IPS DF 6.9 (cell line): ENCODE results near the gene GALNT4.

ENCODE experiments used
- DNase-seq: peaks from one replicate; pipeline ENCODE4 v3.0.0-alpha.2; 2013; ENCODE audit warnings: low read depth, low spot score
- H3K27ac ChIP-seq: one replicate; pipeline ENCODE4 v1.5.1; 2013; ENCODE audit warnings: low read length, control low read depth
- H3K27me3 ChIP-seq: 2 replicates; pipeline ENCODE4 v1.6.1; 2013; ENCODE audit warnings: mild to moderate bottlenecking, low read length; ENCODE audit not compliant: control insufficient read depth, insufficient read depth
- H3K36me3 ChIP-seq: 2 replicates; pipeline ENCODE4 v1.6.1; 2013; ENCODE audit warnings: low read length; ENCODE audit not compliant: control insufficient read depth, insufficient read depth
- H3K4me1 ChIP-seq: 2 replicates; pipeline ENCODE4 v1.6.1; 2013; ENCODE audit warnings: low read length; ENCODE audit not compliant: control insufficient read depth, insufficient read depth
- H3K4me3 ChIP-seq: 2 replicates; pipeline ENCODE4 v1.5.1; 2013; ENCODE audit warnings: mild to moderate bottlenecking, low read length
- H3K9me3 ChIP-seq: 2 replicates; pipeline ENCODE4 v1.6.1; 2013; ENCODE audit warnings: low read length, inconsistent platforms; ENCODE audit not compliant: control insufficient read depth, insufficient read depth
- WGBS: extraction: QIAGEN DNeasy Blood & Tissue Kit; methylation state at CpG from one replicate; pipeline ENCODE4 v1.1.7; 2013; ENCODE audit warnings: mixed read lengths, missing lambda C conversion rate; ENCODE audit not compliant: insufficient read length, insufficient coverage; 5-methylcytosine and 5-hydroxymethylcytosine counted together

The GALNT4 gene

DNA sequence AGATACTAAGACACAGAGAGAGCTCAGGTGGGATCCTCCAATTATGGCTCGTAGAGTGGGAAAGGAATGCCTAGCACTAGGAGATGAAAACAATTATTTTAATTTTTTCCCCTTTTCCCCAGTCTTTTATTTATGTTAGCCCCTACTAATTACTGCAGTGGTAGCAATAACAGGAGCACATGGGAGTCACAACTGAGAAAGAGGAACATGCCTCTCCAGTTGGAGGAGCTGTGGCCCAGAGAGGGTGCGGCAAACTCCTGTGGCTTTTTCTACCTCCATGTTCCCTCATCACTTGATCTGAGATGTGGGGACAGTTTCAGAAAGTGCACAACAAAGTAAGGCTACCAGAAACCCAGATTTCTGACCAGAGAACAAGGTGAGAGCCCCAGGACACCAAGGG, 27.2 kb upstream of the GALNT4 start:
- Histone ChIP-seq H3K4me1 (no peaks in the 10 kb centered on the region), H3K27ac (no peak overlapping the region), H3K9me3 (no peaks in the 10 kb centered on the region), H3K36me3 (no peaks in the 10 kb centered on the region), H3K27me3 (no peaks in the 10 kb centered on the region), H3K4me3 (no peak overlapping the region)
- no CpG with 5 or more reads among the region's 2 CpGs for WGBS
- DNase-seq = no peak

- no CpG with 5 or more reads among the region's 4 CpGs for WGBS
- Histone ChIP-seq H3K27me3 (no peaks in the 10 kb centered on the region), H3K4me1 (no peaks in the 10 kb centered on the region), H3K9me3 (no peaks in the 10 kb centered on the region), H3K4me3 (no peak overlapping the region), H3K36me3 (no peaks in the 10 kb centered on the region), H3K27ac (no peak overlapping the region)
- DNase-seq = no peak
Measured at GRCh38 chr12:89547101-89547500, 22.5 kb upstream of the GALNT4 start.

GRCh38 chr12:89546151-89546550, 21.6 kb upstream of the GALNT4 start:
- no peak for DNase-seq
- no peaks in the 10 kb centered on the region for H3K27me3 ChIP-seq
- H3K36me3 ChIP-seq = no peaks in the 10 kb centered on the region
- H3K9me3 ChIP-seq = no peaks in the 10 kb centered on the region
- H3K27ac ChIP-seq = no peak overlapping the region
- no peak overlapping the region for H3K4me3 ChIP-seq
- no CpG with 5 or more reads among the region's 4 CpGs for WGBS
- no peaks in the 10 kb centered on the region for H3K4me1 ChIP-seq

DNA sequence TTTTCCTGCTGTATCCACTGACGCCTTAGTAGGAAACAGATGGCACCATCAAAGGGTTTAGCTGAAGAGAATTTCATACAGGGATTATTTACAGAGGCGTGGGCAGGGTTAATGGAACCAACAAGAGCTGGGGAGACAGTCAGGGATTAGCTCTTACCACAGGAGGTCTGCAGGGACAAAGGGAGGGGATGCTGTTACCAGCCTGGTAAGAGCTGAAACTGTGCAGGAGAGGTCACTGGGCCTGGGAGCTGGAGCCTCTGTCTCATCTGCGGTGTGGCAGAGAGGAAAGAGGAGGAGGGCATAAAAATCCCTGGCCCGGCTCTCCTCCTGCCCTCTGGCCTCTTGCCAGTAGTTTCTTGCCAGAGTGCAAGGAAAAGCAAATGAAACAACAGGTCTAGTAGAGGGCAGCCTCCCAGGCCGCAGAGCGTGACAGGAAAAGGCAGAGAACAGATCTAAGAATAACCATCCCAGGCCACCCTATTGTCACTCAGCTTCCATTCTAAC, 20.1 kb upstream of the GALNT4 start:
- Histone ChIP-seq H3K36me3 (no peaks in the 10 kb centered on the region), H3K27ac (no peak overlapping the region), H3K4me1 (no peaks in the 10 kb centered on the region), H3K9me3 (no peaks in the 10 kb centered on the region), H3K27me3 (no peaks in the 10 kb centered on the region), H3K4me3 (no peak overlapping the region)
- DNase-seq = no peak
- WGBS = no CpG with 5 or more reads among the region's 6 CpGs

- no CpG with 5 or more reads among the region's 1 CpG for WGBS
- H3K4me1 ChIP-seq = no peaks in the 10 kb centered on the region
- H3K27me3 ChIP-seq = no peaks in the 10 kb centered on the region
- no peaks in the 10 kb centered on the region for H3K36me3 ChIP-seq
- no peak overlapping the region for H3K27ac ChIP-seq
- no peak overlapping the region for H3K4me3 ChIP-seq
- no peaks in the 10 kb centered on the region for H3K9me3 ChIP-seq
- no peak for DNase-seq
Measured at GRCh38 chr12:89544022-89544421, 19.4 kb upstream of the GALNT4 start.

DNA sequence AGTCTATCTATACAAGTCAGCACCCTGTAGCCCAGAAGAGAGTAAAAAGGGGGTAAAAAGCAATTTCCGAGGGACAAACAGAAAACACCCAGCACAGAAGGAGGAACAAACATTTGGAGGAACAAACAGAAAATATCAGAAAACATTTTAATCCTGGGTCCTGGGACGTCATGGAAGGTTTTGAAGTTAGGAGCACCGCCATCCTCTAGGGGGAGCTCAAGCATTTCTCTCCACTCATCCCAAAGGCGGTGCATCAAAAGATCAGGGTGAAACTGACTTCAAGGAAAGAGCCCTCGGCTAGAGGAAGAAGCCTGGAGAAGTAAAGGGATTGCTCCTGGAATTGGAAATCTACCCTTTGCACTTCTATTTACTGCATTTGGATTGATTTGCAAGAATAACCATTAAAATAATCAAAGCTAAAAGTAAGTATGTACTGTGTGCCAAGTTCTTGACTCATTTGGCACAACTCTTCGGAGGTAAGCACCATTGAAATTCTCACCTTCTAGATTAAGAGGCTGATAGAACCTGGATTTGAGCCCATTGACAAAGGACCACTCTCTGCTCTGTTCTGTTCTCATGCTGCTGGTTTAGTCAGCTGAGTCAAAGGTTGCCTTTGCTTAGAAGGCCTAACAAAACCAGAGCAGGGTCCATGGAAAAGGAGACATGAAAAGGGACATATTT, 18.5 kb upstream of the GALNT4 start:
- Histone ChIP-seq H3K9me3 (no peaks in the 10 kb centered on the region), H3K4me1 (no peaks in the 10 kb centered on the region), H3K27me3 (no peaks in the 10 kb centered on the region), H3K36me3 (no peaks in the 10 kb centered on the region), H3K27ac (no peak overlapping the region), H3K4me3 (no peak overlapping the region)
- DNase-seq = peak; percentile 78
- no CpG with 5 or more reads among the region's 6 CpGs for WGBS

DNA sequence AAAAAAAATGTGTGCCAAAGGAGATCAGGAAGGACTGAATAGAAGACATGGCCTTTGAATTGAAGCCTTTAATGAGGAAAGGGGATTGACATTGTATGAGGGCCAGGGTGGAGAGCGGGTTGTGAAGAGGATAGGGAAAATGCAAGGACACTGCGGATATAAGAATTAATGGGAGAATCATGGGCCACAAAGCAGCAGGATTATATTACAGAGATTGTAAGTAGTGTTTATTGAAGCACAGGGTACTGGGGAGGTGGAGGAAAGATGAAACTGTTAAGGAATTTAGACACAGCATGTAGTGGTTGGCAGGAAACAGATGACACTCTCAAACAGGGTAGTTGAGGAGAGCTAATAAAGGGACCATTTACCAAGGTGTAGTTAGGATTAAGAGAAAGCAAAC, 17.6 kb upstream of the GALNT4 start:
- WGBS = 100% methylated on average over 1 of the region's 2 CpGs
- DNase-seq = no peak
- no peaks in the 10 kb centered on the region for H3K9me3 ChIP-seq
- no peak overlapping the region for H3K4me3 ChIP-seq
- no peak overlapping the region for H3K27ac ChIP-seq
- no peaks in the 10 kb centered on the region for H3K4me1 ChIP-seq
- H3K36me3 ChIP-seq = no peaks in the 10 kb centered on the region
- H3K27me3 ChIP-seq = no peaks in the 10 kb centered on the region

- Histone ChIP-seq H3K9me3 (no peaks in the 10 kb centered on the region), H3K27me3 (no peaks in the 10 kb centered on the region), H3K4me3 (no peak overlapping the region), H3K4me1 (no peaks in the 10 kb centered on the region), H3K36me3 (no peaks in the 10 kb centered on the region), H3K27ac (no peak overlapping the region)
- no peak for DNase-seq
- no CpG with 5 or more reads among the region's 3 CpGs for WGBS
Measured at GRCh38 chr12:89540586-89540985, 16.0 kb upstream of the GALNT4 start.

DNA sequence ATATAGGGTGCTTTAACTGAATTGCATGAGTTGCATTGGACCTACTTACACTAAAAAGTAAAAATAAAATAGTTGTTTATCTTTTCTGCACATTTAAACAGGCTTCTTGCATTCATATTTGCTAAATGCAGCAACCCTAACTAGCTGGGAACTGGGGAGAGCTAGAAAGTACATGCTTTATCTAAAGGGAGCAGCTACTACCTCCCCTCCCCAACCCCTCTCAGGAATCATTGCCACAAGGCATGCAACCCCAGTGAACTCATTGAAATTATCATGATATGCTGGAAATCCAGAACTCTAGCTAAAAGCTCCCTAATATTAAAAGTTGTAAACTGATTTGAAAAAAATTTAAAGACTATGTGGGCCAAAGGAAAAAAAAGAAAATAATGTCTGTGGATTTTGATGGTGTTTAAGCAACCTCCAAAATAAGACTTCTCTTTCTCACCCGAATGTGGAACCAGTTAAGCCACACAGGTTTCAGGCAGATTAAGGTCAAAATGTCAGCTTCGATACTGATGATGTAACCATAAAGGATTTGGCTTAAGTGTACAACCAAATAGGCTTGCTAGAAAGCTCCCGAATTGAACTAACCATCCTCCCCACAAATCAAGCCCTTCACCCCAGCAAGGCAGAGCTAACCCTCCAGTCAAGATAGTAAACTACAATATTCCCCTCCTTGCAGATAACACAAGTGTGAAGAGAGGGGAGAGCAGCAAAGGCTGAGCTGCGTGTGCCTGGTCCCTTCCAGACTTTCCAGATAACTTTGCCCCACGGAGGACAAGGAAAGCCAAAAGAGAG, 15.0 kb upstream of the GALNT4 start:
- H3K9me3 ChIP-seq = no peaks in the 10 kb centered on the region
- no peak overlapping the region for H3K27ac ChIP-seq
- WGBS = no CpG with 5 or more reads among the region's 5 CpGs
- no peak overlapping the region for H3K4me3 ChIP-seq
- no peak for DNase-seq
- H3K27me3 ChIP-seq = no peaks in the 10 kb centered on the region
- no peaks in the 10 kb centered on the region for H3K4me1 ChIP-seq
- no peaks in the 10 kb centered on the region for H3K36me3 ChIP-seq

- no CpG with 5 or more reads among the region's 4 CpGs for WGBS
- DNase-seq = no peak
- H3K4me3 ChIP-seq = no peak overlapping the region
Measured at GRCh38 chr12:89538897-89539296, 14.3 kb upstream of the GALNT4 start.

More at GRCh38 chr12:89538897-89539296, 14.3 kb upstream of the GALNT4 start:
- Histone ChIP-seq H3K27me3 (no peaks in the 10 kb centered on the region), H3K36me3 (no peaks in the 10 kb centered on the region), H3K27ac (no peak overlapping the region), H3K9me3 (no peaks in the 10 kb centered on the region), H3K4me1 (no peaks in the 10 kb centered on the region)
